HCT116 (cell line): ENCODE data around the gene NR2E3.

ENCODE experiments used
- CTCF ChIP-seq, 3 experiments: fragments of 200-600 bp in 1 of 3; sonication (generic) in 1 of 3; IDR thresholded peaks in 2 of 3; conservative IDR thresholded peaks in 1 of 3; 2 replicates each; pipeline ENCODE4 v1.5.1; 2012 to 2017; ENCODE audit warnings: low read depth in 2 of 3, low read length in 2 of 3, antibody characterized with exemption in 1 of 3, borderline replicate concordance in 1 of 3, control low read depth in 1 of 3, mild to moderate bottlenecking in 1 of 3, mixed read lengths in 1 of 3, mixed run types in 1 of 3, moderate library complexity in 1 of 3; ENCODE audit not compliant: insufficient read depth in 1 of 3
- EZH2phosphoT487 ChIP-seq: fragments of 200-600 bp; IDR thresholded peaks from 2 replicates; pipeline ENCODE4 v1.6.1; 2018; ENCODE audit warnings: antibody characterized with exemption, borderline replicate concordance
- POLR2A ChIP-seq: IDR thresholded peaks from 2 replicates; pipeline ENCODE4 v1.7.0; 2011; ENCODE audit warnings: borderline replicate concordance; ENCODE audit not compliant: insufficient read depth, insufficient read length; ENCODE audit errors: extremely low read depth
- POLR2AphosphoS5 ChIP-seq: IDR thresholded peaks from 2 replicates; pipeline ENCODE4 v1.6.1; 2011; ENCODE audit warnings: mild to moderate bottlenecking, low read depth, low read length, moderate library complexity
- SRF ChIP-seq: IDR thresholded peaks from 2 replicates; pipeline ENCODE4 v1.6.1; 2012; ENCODE audit warnings: low read depth
- TCF7L2 ChIP-seq: IDR thresholded peaks from 2 replicates; pipeline ENCODE4 v1.7.0; 2011; ENCODE audit warnings: borderline replicate concordance, inconsistent platforms; ENCODE audit not compliant: insufficient read depth, insufficient read length; ENCODE audit errors: extremely low read depth

- no peak for TF ChIP-seq SRF
- TF ChIP-seq CTCF (IDR thresholded peaks at IDR 0.05 in 2 of 3, conservative IDR thresholded peaks at IDR 0.05 in 1 of 3; ENCODE audit: borderline replicate concordance in 1 of 3, insufficient read depth in 1 of 3, low read depth in 2 of 3, low read length in 2 of 3) = no peak
- no peak for TF ChIP-seq POLR2A
- TF ChIP-seq TCF7L2 = no peak
- no peak for TF ChIP-seq EZH2phosphoT487
- TF ChIP-seq POLR2AphosphoS5 = no peak
These were observed 43.2 kb downstream of the NR2E3 start for GRCh38 chr15:71853543-71853942.
